RWPE1 (cell line): ENCODE measurements around the gene EMP2.
"Not testable (repeated sequence)": the region's sequence is repeated elsewhere in the genome, so short reads cannot be mapped to it uniquely, and the experiment has no call there.

Source experiments
- CTCF ChIA-PET: fragments of 350-600 bp; sonication (Branson Sonifier 250); formaldehyde crosslinking; extraction: SDS; loops from one replicate; lab custom pipeline; 2021; lab: Yijun Ruan, JAX
- POLR2A ChIA-PET: fragments of 400-600 bp; formaldehyde crosslinking; extraction: SDS; loops from one replicate; lab custom pipeline; 2020; ENCODE audit warnings: antibody characterized with exemption; ENCODE audit not compliant: low non-redundant PET; lab: Yijun Ruan, JAX
- DNase-seq: peaks from one replicate; pipeline ENCODE4 v3.0.0; 2012; ENCODE audit warnings: low spot score
- H3K27ac ChIP-seq: fragments of 450-650 bp; 2 replicates; pipeline ENCODE4 v1.5.1; 2017
- TF ChIP-seq, protein P1 (sequence below): fragments of 450-650 bp; conservative IDR thresholded peaks from 2 replicates; pipeline ENCODE4 v1.5.1; 2017; ENCODE audit warnings: low read depth, mild to moderate bottlenecking

The EMP2 gene

GRCh38 chr16:10622036-10622921 lies 41.9 kb upstream of the EMP2 start:
- no peak overlapping the region for H3K27ac ChIP-seq
- DNase-seq = no peak
- CTCF ChIA-PET = no interaction called here
- TF ChIP-seq, protein P1, sequence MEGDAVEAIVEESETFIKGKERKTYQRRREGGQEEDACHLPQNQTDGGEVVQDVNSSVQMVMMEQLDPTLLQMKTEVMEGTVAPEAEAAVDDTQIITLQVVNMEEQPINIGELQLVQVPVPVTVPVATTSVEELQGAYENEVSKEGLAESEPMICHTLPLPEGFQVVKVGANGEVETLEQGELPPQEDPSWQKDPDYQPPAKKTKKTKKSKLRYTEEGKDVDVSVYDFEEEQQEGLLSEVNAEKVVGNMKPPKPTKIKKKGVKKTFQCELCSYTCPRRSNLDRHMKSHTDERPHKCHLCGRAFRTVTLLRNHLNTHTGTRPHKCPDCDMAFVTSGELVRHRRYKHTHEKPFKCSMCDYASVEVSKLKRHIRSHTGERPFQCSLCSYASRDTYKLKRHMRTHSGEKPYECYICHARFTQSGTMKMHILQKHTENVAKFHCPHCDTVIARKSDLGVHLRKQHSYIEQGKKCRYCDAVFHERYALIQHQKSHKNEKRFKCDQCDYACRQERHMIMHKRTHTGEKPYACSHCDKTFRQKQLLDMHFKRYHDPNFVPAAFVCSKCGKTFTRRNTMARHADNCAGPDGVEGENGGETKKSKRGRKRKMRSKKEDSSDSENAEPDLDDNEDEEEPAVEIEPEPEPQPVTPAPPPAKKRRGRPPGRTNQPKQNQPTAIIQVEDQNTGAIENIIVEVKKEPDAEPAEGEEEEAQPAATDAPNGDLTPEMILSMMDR = no peak
- POLR2A ChIA-PET = no interaction called here

DNA sequence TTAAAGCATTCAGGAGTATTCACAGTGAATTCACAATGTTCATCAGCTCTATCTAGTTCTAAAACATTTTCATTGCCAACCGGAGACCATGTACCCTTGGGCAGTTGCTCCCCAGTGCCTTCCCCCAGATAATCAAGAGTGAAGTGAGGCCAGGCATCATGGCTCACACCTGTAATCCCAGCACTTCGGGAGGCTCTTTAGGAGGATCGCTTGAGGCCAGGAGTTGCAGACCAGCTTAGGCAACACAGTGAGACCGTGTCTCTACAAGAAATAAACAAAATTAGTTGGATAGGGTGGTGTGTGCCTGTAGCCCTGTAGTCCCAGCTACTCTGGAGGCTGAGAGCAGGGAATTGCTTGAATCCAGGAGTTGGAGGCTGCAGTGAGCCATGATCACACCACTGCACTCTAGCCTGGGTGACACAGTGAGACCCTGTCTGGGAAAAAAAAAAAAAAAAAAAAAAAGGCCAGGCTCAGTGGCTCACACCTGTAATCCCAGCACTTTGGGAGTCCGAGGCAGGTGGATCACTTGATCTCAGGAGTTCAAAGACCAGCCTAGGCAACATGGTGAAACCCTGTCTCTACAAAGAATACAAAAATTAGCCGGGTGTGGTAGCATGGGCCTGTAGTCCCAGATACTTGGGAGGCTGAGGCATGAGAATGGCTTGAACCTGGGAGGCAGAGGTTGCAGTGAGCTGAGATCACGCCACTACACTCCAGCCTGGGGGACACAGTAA lies 41.0 kb upstream of the EMP2 start:
- DNase-seq, H3K27ac ChIP-seq, POLR2A ChIA-PET: not testable (repeated sequence)
- CTCF ChIA-PET = interaction anchor here (0.9 kb wide), 1 partner anchor 107 kb away, joined by 10 read pairs; no protein-coding TSS in a partner anchor

DNA sequence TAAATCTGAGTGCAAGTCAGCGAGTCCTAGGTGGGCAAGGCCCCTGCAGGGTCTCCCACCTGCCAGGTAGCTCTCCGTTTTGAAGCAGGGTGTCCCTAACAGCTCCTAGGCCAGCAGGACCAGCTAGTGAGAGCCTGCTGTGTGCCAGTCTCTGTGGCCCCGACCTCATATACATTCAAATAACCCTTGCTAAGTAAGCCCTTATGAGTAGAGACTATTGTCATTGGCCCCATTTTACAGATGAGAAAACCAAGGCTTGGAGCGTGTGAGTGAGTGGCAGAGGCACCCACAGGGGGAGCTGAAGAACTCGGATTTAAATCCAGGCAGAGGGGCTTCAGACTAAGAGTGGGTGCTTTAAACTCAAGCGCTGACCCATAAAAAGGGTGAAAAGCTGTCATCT lies 39.7 kb upstream of the EMP2 start:
- ChIA-PET POLR2A (no interaction called here), CTCF (interaction anchor here (0.6 to 0.7 kb wide), 2 partner anchors 26 to 40 kb away, joined by 3 read pairs; partner anchors contain the start of gene EMP2)
- no peak overlapping the region for H3K27ac ChIP-seq
- TF ChIP-seq, protein P1 = no peak
- DNase-seq = no peak

GRCh38 chr16:10619271-10619849 lies 39.0 kb upstream of the EMP2 start:
- peak; percentile 59 for DNase-seq
- ChIA-PET CTCF (interaction anchor here (0.6 to 0.7 kb wide), 2 partner anchors 25 to 39 kb away, joined by 3 read pairs; partner anchors contain the start of gene EMP2), POLR2A (no interaction called here)
- TF ChIP-seq, protein P1 = no peak
- H3K27ac ChIP-seq = peak overlapping the region; percentile 92

DNA sequence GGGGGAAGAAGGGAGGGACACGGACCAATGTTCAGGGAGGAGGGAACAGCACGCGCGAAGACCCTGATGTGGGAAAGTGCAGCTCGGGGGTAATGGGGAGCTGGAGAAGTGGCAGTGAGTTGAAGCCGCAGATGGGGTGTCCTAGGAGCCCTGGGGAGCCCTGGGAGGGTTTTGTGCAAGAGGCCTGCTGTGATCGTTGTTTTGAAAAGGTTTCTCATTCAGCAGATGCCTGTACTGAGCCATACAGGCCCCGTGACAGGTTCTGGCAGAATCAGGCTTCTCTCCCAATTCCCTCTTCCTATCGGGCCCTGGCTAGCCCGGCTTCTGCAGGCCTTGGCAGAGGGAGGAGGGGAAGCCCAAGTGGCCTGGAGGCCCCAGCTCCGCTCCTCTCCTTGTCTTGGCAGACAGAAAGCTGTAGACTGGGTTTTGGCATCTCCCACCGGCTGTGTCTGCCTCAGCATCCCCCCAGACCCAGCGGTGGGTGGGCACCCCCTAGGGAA lies 38.4 kb upstream of the EMP2 start:
- ChIA-PET POLR2A (no interaction called here), CTCF (interaction anchor here (1.2 kb wide), 1 partner anchor 11 kb away, joined by 3 read pairs; no protein-coding TSS in a partner anchor)
- TF ChIP-seq, protein P1 = no peak

DNA sequence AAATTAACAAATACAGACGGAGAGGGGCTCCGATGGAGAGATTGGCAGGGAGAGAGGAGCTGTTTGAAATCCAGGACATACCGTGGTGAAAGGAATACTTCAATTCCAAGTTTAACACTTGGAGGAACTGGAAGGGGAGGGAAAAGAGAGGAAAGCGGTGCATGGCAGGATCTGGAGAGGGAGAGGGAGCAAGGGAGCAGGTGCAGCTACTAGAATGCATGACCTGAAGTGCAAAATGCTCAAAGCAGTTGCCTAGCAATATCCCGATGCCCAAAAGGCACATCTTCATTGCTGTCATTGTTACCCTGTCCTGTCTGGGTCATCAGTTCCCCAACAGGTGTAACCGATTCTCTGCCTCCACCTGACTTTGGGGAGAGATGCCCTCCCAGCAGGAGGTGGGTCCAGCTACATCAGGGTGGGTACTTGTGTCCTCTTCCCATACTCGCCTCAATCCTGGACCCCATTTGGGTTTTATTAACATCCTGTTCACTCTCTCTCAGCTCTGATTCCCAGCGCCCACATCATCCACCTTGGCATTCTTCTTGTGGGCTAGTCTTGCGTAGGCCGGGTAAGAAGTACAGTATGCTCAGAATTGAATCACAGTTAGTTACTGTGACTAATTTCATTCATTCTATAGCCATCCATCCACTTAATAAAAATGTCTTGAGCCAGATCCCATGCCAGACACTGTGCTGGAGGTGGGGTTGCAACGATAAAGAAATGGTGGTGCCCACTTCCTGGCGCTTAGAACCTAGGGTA lies 37.4 kb upstream of the EMP2 start:
- H3K27ac ChIP-seq = peak overlapping the region; percentile 92
- TF ChIP-seq, protein P1 = no peak
- DNase-seq = peak; percentile 73
- ChIA-PET POLR2A (interaction anchor here (0.5 to 1.6 kb wide), 4 partner anchors 37 to 991 kb away, joined by 3 to 10 read pairs (median 6); partner anchors contain the start of gene EMP2), CTCF (interaction anchor here (1.0 to 1.5 kb wide), 4 partner anchors 12 to 39 kb away, joined by 3 to 9 read pairs (median 3); partner anchors contain the start of gene EMP2)

More for the DNA sequence above, 38.4 kb upstream of the EMP2 start:
- no peak for DNase-seq
- H3K27ac ChIP-seq = peak overlapping the region; percentile 92
